GM12878 (cell line): Measurements from ENCODE around the gene TEAD4. TPM values are rescaled to one million over a fixed set of nuclear protein-coding genes. Genes with fewer than 3 reads are reported as not detected.

Source experiments
- ATAC-seq: fragments of 200-7000 bp; cut with Tn5 transposase; 3 replicates; pipeline ENCODE4 v1.9.1; 2020; ENCODE audit warnings: mild to moderate bottlenecking, moderate library complexity
- BruUV-seq: library from RNA; stranded (reverse); fragments of 400-500 nt; replicated peaks from 2 replicates; lab custom pipeline; 2021; lab: Mats Ljungman, UMichigan
- CTCF ChIA-PET: fragments of 300-600 bp; sonication (Branson Sonifier 250); formaldehyde crosslinking; extraction: SDS; loops from one replicate; lab custom pipeline; 2021; ENCODE audit warnings: inconsistent platforms; lab: Yijun Ruan, JAX
- POLR2A ChIA-PET: fragments of 350-600 bp; formaldehyde crosslinking; extraction: SDS; loops from one replicate; lab custom pipeline; 2021; ENCODE audit warnings: inconsistent platforms; lab: Charles Lee
- RAD21 ChIA-PET: fragments of 300-600 bp; sonication (Branson Sonifier 250); formaldehyde crosslinking; loops from one replicate; lab custom pipeline; 2023; ENCODE audit warnings: antibody characterized with exemption; ENCODE audit not compliant: unreplicated experiment; lab: Charles Lee
- SMC1A ChIA-PET: fragments of 300-600 bp; sonication (Branson Sonifier 250); formaldehyde crosslinking; loops from one replicate; lab custom pipeline; 2023; ENCODE audit not compliant: unreplicated experiment, uncharacterized antibody; lab: Charles Lee
- DNase-seq: peaks from one replicate; pipeline ENCODE4 v3.0.0-alpha.2; 2011; ENCODE audit warnings: low read depth, low spot score
- FAIRE-seq: peaks from 3 replicates; lab custom pipeline; 2011; peaks lifted over from hg19 to GRCh38; lab: Jason Lieb, UNC
- H2AFZ ChIP-seq: 2 replicates; pipeline ENCODE4 v1.6.0; 2011; ENCODE audit warnings: low read depth, low read length, control low read depth; ENCODE audit not compliant: control insufficient read depth
- H3K27ac ChIP-seq: 2 replicates; pipeline ENCODE4 v1.5.1; 2011; ENCODE audit warnings: control low read depth; ENCODE audit not compliant: control insufficient read depth, insufficient read depth
- H3K27me3 ChIP-seq, 2 experiments: replicated peaks in 1 of 2; 2 replicates each; pipeline versions ENCODE4 v1.6.0 to v1.6.1; 2011; ENCODE audit warnings: low read length in 1 of 2; ENCODE audit not compliant: control insufficient read depth in 2 of 2, insufficient read depth in 2 of 2
- H3K36me3 ChIP-seq, 2 experiments: 2 replicates each; pipeline ENCODE4 v1.5.1; 2011; ENCODE audit warnings: low read length in 1 of 2; ENCODE audit not compliant: control insufficient read depth in 2 of 2, insufficient read depth in 2 of 2
- H3K4me1 ChIP-seq: 2 replicates; pipeline ENCODE4 v1.6.1; 2011; ENCODE audit warnings: mild to moderate bottlenecking, low read length, moderate library complexity, mixed read lengths; ENCODE audit not compliant: control insufficient read depth, insufficient read depth
- H3K4me2 ChIP-seq: 2 replicates; pipeline ENCODE4 v1.6.0; 2011; ENCODE audit warnings: control low read depth; ENCODE audit not compliant: control insufficient read depth, insufficient read depth
- H3K4me3 ChIP-seq: fragments of 200-600 bp; sonication (generic); 2 replicates; pipeline ENCODE4 v1.5.1; 2016
- H3K79me2 ChIP-seq: 2 replicates; pipeline ENCODE4 v1.6.0; 2011; ENCODE audit warnings: low read length; ENCODE audit not compliant: control insufficient read depth, insufficient read depth
- H3K9ac ChIP-seq: 2 replicates; pipeline ENCODE4 v1.8.0; 2011; ENCODE audit warnings: low read length, control low read depth, mixed read lengths; ENCODE audit not compliant: control insufficient read depth, insufficient read depth
- H3K9me3 ChIP-seq: replicated peaks from 3 replicates; pipeline ENCODE4 v1.5.1; 2011; ENCODE audit warnings: mild to moderate bottlenecking, low read length; ENCODE audit not compliant: control insufficient read depth, insufficient read depth
- H4K20me1 ChIP-seq: 2 replicates; pipeline ENCODE4 v1.6.0; 2011; ENCODE audit not compliant: control insufficient read depth, insufficient read depth
- CHD2 ChIP-seq: IDR thresholded peaks from 2 replicates; pipeline ENCODE4 v1.6.1; 2011; ENCODE audit warnings: low read depth, low read length, improper control_type of control experiment, borderline replicate concordance
- PAX8 ChIP-seq: fragments of 450-650 bp; IDR thresholded peaks from 2 replicates; pipeline ENCODE4 v1.6.1; 2017; ENCODE audit warnings: mild to moderate bottlenecking, moderate library complexity
- RBBP5 ChIP-seq: fragments of 200-600 bp; sonication (generic); conservative IDR thresholded peaks from 2 replicates; pipeline ENCODE4 v1.6.1; 2016
- SKIL ChIP-seq: fragments of 450-650 bp; IDR thresholded peaks from 2 replicates; pipeline ENCODE4 v1.6.1; 2017; ENCODE audit warnings: mild to moderate bottlenecking, low read depth, inconsistent platforms; ENCODE audit not compliant: poor library complexity, severe bottlenecking
- YY1 ChIP-seq: IDR thresholded peaks from 2 replicates; pipeline ENCODE4 v1.6.1; 2011; ENCODE audit warnings: low read depth, mild to moderate bottlenecking, low read length
- ZNF592 ChIP-seq: fragments of 450-650 bp; IDR thresholded peaks from 2 replicates; pipeline ENCODE4 v1.6.1; 2017; ENCODE audit warnings: mild to moderate bottlenecking, moderate library complexity
- WGBS: methylation state at CpG from one replicate; pipeline ENCODE4 v1.1.6; 2016; ENCODE audit warnings: low lambda C conversion rate; ENCODE audit not compliant: insufficient replicate concordance, insufficient coverage; ENCODE audit errors: missing lambda C conversion rate; 5-methylcytosine and 5-hydroxymethylcytosine counted together
- in situ Hi-C: fragments of 300-500 bp; cut with MboI; formaldehyde crosslinking; loops from 9 replicates; pipeline ENCODE4 v1.14.3; 2018; ENCODE audit warnings: mixed read lengths
- intact Hi-C: fragments of 100-400 bp; cut with micrococcal nuclease; formaldehyde crosslinking; loops from one replicate; pipeline ENCODE4 v1.14.2; 2022; ENCODE audit not compliant: unreplicated experiment
- polyA plus RNA-seq, 11 experiments: library from polyadenylated mRNA; depleted of rRNA in 4 of 11; unstranded in 6 of 11; stranded (reverse) in 5 of 11; fragments of >200 nt; fragmentation: Nextera tagmentation in 4 of 11; fragmentation: Illumina TruSeq in 1 of 11; extraction: Ambion mirVana in 4 of 11; extraction: Trizol in 1 of 11; gene quantifications; 1 replicate in 1 of 11; 2 replicates in 10 of 11; pipeline versions ENCODE4 v1.2.1 to v1.2.3, GENCODE V29; 2011 to 2016; ENCODE audit warnings: inconsistent platforms in 2 of 11, missing spikeins in 2 of 11, low read depth in 1 of 11
- total RNA-seq, 4 experiments: library from RNA; depleted of rRNA in 3 of 4; stranded (reverse); fragments of >200 nt in 3 of 4; fragmentation: Illumina TruSeq in 1 of 4; extraction: Trizol in 1 of 4; gene quantifications; 2 replicates each; pipeline versions ENCODE4 v1.2.1 to v1.2.3, GENCODE V29; 2013 to 2021

The TEAD4 gene
- total and polyA plus RNA-seq, 10 of the 15 experiments (the other 5 are each of a cell fraction or from before 2014, with no cell fraction given), result 0.04 to 0.68 (median 0.31) TPM; not detected in 4

GRCh38 chr12:3049176-3049575 lies 90.0 kb downstream of the TEAD4 start:
- DNase-seq, result no peak
- no peaks in the 10 kb centered on the region for H3K36me3 ChIP-seq
- H3K4me2 ChIP-seq, result no peak overlapping the region
- no peak overlapping the region for H3K27ac ChIP-seq
- H3K79me2 ChIP-seq, result no peaks in the 10 kb centered on the region
- ATAC-seq, result no peak; the same call in 1 of the 3 replicates
- intact Hi-C loops, result no loop called here
- H3K9ac ChIP-seq, result no peak overlapping the region
- 23% methylated on average over 9 of the region's 9 CpGs for WGBS
- H3K27me3 ChIP-seq, result peaks cover 0 to 2% of the 10 kb centered on the region in 2 experiments; a peak in 1 of 4 replicates
- H3K9me3 ChIP-seq, result no peaks in the 10 kb centered on the region
- ChIA-PET POLR2A (no interaction called here), CTCF (no interaction called here)
- no peak for TF ChIP-seq YY1
- no peak for TF ChIP-seq ZNF592
- no peak for TF ChIP-seq CHD2
- TF ChIP-seq RBBP5, result no peak
- TF ChIP-seq SKIL, result no peak
- TF ChIP-seq PAX8, result no peak
- TF ChIP-seq, all 136 proteins: peak for 0
- SMC1A ChIA-PET, result no interaction called here
- Histone ChIP-seq H3K4me1 (no peaks in the 10 kb centered on the region), H2AFZ (no peak overlapping the region), H3K4me3 (no peak overlapping the region), H4K20me1 (no peaks in the 10 kb centered on the region)
- no peak for FAIRE-seq
- BruUV-seq, result no TSS peak
- RAD21 ChIA-PET, result no interaction called here
- in situ Hi-C loops, result no loop called here
